Measurements from ENCODE around the gene PRR23B. TPM values are rescaled to one million over a fixed set of nuclear protein-coding genes. Genes with fewer than 3 reads are reported as not detected.

The PRR23B gene
- total RNA-seq = not detected in 2 replicates

DNA sequence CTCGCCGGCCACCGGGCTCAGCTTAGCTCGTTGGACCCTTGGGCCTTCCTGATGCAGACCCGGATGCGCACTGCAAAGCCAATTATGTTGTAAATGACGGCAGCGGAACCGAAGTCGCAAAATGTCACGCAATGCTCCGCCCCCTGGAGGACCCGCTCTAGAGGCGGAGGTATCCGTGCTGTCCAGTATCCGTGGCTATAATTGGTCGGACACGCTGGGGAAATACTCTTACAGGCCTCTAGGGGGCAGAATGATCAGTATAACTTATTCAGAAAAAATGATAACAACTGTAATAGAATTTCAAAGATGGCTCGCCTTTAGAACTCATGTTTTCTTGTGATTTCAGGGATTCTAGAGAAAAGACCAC, at the start of gene PRR23B:
Gene PRR23B, minus strand, starts transcription at position 59 of the 367 bp plus-strand sequence. CDS start 265 bp downstream, outside the sequence.

GRCh38 chr3:139044366-139045210, 23.9 kb upstream of the PRR23B start, which contains the start of gene PRR23C:
Gene PRR23C, minus strand, starts transcription at chr3:139044892. Its CDS starts 272 bp downstream, at chr3:139044620.

DNA sequence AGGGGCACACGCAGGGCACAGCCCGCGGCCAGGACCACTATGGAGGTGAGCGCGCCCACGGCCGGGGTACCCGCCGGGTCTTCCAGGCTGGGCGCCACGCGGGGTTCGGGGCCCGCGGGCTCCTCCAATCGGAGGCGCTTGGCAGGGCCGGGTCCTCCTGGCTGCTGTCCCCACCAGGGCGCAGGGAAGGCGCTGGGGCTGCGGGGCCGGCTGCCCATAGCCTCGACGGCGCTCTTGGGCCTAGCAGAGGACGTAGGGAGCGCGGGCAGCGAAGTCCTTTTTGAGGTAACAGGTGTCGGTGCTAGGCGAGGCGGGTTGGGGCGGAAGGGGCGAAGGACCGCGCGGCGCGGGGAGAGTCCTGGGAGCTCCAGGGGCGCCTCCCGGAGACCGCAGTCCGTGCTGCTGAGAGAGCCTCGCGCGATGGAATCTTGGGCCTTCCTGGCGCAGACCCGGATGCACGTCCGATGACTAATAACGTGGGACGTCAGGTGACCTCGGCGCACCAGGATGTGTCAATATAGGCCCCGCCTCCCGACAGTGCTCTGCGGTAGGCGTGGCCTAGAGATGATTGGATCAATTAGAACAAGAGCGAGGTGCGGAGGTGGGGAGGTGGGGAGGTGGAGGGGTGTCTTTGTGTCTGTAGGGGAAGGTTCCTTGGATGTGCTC, 14.5 kb downstream of the PRR23B start, which contains the start of gene PRR23A:
Gene PRR23A, minus strand, starts transcription at position 218 of the 666 bp plus-strand sequence. Its CDS starts 0 bp downstream, at position 218.

Other genes starting within 250 kb of the PRR23B start
- 11.1 TPM in 2 replicates for gene PIK3CB, start 186.0 kb downstream of the PRR23B start, total RNA-seq
- gene FOXL2, start 73.8 kb downstream of the PRR23B start, total RNA-seq = not detected in 2 replicates
- gene FOXL2NB, start 73.7 kb downstream of the PRR23B start, total RNA-seq = not detected in 2 replicates
- gene PRR23A, start 14.7 kb downstream of the PRR23B start, total RNA-seq = not detected in 2 replicates
- gene PRR23C, start 24.0 kb upstream of the PRR23B start, total RNA-seq = not detected in 2 replicates